ENCODE measurements around the gene CTNNBL1.
A peak's percentile ranks its signal among the peaks of the same experiment; 100 is the strongest.

CTNNBL1 gene

GRCh38 chr20:37898233-37899104 lies 204.6 kb downstream of the CTNNBL1 start:
- peak; percentile 12 for DNase-seq (ENCODE audit: low read depth)
- no peak overlapping the region for H3K4me3 ChIP-seq (ENCODE audit: low read length)
- TF ChIP-seq CTCF (conservative IDR thresholded peaks at IDR 0.05; ENCODE audit: low read length), result no peak

GRCh38 chr20:37899105-37900045 lies 205.5 kb downstream of the CTNNBL1 start:
- no peak for DNase-seq (ENCODE audit: low read depth)
- TF ChIP-seq CTCF (conservative IDR thresholded peaks at IDR 0.05; ENCODE audit: low read length), result no peak; the same call in 1 of the 2 replicates
- H3K4me3 ChIP-seq (ENCODE audit: low read length), result no peak overlapping the region

GRCh38 chr20:37901240-37901639 lies 207.4 kb downstream of the CTNNBL1 start:
- no peak overlapping the region for H3K4me3 ChIP-seq (ENCODE audit: low read length)
- DNase-seq (ENCODE audit: low read depth), result no peak
- no peak for TF ChIP-seq CTCF (conservative IDR thresholded peaks at IDR 0.05; ENCODE audit: low read length)

- TF ChIP-seq CTCF (conservative IDR thresholded peaks at IDR 0.05; ENCODE audit: low read length), result peak; percentile 56
- peak; percentile 69 for DNase-seq (ENCODE audit: low read depth)
- H3K4me3 ChIP-seq (ENCODE audit: low read length), result peak overlapping the region; percentile 55
These were observed 208.0 kb downstream of the CTNNBL1 start for GRCh38 chr20:37901654-37902503.

GRCh38 chr20:37902504-37903313 lies 208.9 kb downstream of the CTNNBL1 start, which contains the start of gene VSTM2L:
Gene VSTM2L (plus strand): TSS chr20:37903127. CDS start chr20:37903351, 224 bp downstream.
- H3K4me3 ChIP-seq (ENCODE audit: low read length), result peak within 1 kb of the TSS; percentile 55
- DNase-seq (ENCODE audit: low read depth), result peak; percentile 78
- no peak for TF ChIP-seq CTCF (conservative IDR thresholded peaks at IDR 0.05; ENCODE audit: low read length)
